SHP77 treated with DMSO at 0.1 percent for 48 hours (cell line): ENCODE results near the gene RBM38.
A peak's percentile ranks its signal among the peaks of the same experiment; 100 is the strongest.

Experiments
- DNase-seq: peaks from one replicate; lab custom pipeline; 2025; lab: John Stamatoyannopoulos, UW

The RBM38 gene

DNA sequence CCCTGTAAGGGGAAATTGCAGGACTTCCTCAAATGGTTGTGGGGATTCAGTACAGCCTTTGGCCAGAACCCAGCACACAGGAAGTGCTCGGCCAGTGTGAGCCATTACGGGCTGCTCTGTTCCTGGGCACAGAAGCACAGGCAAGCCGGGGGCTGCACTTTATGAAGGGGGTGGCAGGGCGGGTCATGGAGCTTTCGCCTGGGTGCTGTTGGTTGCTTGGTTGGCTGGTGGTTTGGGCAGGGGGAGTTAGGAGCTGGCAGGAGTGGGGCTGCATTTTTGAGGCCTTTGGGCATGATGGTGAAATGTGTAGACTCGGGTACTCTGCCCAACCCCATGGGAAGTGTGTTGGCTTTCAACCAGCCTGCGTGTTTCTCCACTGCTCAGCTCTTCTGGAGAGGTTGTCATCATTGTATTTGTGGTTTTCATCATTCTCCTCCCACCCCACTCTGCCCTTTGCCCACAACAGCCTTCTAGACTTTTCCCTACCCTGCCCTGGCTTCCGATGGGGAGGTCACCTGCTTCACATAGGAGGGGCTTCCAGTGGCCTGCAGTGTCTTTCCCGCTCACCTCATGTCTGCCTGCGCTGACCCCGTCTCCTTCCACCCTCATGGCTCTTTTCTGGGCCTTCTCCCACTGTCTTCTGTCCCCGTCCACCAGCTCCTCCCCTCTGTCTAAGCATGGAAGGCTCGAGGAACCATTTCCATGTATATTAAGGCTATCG is 16.1 kb upstream of the RBM38 start:
- DNase-seq: no peak

DNA sequence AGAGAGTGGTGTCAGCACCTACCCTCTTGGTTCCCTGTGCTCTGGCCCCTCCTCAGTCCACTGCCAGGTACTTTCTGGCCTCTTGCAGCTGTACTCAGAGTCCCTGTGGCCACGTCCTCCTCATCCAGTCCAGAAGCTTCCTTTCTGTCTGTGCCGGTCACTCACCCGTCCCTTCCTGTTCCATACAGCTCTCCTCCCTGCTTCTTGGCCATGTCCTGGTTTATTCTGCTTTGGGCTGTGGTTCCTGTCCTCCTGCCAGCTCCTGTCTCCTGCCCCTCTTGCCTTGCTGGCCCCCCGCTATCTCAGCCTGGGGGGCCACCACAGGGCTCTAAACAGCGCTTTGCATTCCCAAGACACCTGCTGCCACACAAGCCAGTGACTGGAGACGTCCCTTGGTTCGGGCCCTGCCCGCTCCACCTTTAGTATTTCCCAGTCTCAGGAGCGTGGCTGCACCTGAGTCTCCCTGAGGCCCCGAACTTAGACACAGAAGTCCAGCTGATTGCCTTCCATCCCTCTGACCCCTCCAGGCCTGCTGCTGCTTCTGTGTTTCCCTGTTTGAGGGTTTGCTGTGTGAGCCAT is 15.5 kb upstream of the RBM38 start:
- no peak for DNase-seq

DNA sequence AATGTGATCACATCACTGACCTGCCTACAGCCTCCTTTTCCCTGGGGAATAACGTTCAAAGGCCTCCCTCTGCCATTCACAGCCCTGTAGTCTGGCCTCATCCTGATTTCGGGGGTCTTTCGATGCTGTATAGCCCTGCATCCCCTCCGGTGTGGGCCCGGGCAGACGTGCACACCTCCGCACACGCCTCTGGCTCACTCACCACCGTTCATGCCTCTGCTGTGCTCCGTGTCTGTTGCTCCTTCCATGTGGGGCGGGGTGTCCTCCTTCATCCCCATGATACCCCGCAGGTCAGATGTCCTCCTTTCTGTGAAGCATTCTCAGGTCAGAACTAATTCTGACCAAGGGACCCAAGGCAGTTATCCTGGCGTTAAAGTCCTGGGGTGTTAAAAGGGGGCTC is 13.8 kb upstream of the RBM38 start:
- DNase-seq: no peak

DNA sequence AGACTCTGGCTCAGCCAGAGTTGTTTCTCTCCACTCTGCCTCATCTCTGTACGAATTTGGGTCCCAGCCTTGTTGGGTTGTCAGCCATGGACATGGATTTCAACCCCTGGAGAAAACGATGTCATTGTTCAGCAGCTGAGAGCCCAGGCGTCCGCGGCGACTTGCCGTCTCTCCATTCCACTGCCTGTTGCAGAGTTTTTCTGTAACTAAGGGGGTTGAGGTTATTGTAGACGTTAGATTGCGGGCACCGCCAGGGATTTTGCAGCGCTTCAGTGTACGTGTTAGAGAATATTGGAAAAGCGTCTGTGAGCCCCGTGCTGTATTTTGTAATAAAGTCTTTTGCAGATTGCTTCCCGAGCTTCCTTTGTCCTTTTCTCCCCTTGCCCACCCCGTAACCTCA is 13.1 kb upstream of the RBM38 start:
- DNase-seq: no peak

DNA sequence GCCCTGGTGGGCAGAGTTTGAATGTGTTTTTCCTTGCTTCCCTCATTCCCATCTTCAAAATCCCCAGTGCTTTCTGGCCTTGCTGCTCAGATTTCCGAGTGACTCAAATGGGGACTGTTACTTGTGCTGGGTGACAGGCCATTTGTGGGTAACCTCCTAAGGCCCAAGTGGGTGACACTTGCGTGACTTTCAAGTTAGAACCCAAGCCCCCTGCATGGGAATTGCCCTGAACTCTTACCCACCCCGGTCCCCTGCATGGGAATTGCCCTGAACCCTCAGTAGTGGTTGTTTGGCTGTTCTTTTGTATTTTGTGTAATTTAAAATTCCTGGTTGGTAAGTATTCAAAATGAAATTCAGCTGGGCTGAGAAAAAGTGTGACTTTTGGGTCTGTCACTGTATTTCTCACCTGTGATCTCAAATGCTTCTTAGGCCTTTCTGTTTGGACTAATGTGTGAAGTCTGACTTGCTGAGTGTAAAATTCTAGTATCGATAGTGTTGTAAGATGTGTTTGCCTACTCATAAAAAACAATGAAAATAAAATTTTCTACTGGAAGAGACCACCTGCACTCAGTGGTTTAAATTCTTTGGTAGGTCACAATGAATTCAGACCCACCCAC is 12.4 kb upstream of the RBM38 start:
- DNase-seq: no peak

- DNase-seq: no peak
Observed at GRCh38 chr20:57379263-57379647, 11.9 kb upstream of the RBM38 start.

GRCh38 chr20:57380081-57380750 is 11.0 kb upstream of the RBM38 start:
- no peak for DNase-seq

DNA sequence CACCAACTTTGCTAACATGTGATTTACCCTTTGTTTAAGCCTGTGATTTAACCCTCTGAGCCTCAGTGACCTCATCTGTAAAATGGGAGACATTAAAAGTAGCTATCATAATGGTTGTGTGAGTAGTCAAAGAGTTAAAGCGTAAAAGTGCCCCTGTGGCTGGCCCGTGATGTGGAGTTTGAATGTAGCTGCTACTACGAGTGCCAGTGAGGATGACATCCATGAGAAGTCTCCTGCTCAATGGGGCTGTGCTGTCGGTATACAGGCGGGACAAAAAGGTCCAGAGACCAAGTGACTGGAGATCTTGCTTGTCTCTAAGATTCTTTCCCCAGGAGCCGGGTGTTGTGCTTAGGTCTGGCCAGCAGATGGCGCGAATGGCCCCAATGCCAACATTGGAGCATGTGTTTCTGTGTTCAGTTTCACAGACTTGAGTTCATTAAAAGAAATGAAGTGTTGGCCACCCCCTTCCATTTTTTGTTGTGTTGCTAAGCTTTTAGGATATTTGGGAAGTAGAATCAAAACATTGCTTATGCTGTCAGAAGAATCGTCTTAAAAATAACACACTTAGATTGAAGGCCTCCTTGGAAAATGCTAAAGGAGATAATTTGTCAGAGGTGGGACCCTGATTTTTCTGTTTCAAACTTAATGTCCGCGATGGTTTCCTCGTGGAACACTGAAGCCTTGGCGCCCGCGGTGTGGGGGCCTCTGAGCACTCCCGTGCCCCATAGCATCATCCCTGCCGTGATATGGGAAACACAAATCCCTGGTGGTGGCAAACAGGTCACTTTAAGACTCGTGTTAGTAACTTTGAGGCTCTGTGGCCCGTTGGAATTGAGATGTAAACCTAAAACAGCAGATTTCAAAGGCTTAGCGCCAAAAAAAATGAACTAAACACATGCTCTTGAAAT is 9.3 kb upstream of the RBM38 start:
- peak; percentile 69 for DNase-seq

- DNase-seq: no peak
Observed at GRCh38 chr20:57382516-57382915, 8.7 kb upstream of the RBM38 start.

GRCh38 chr20:57383447-57384347 is 7.5 kb upstream of the RBM38 start:
- DNase-seq: peak; percentile 29

- DNase-seq: no peak
Observed at GRCh38 chr20:57384486-57384885, 6.7 kb upstream of the RBM38 start.

DNA sequence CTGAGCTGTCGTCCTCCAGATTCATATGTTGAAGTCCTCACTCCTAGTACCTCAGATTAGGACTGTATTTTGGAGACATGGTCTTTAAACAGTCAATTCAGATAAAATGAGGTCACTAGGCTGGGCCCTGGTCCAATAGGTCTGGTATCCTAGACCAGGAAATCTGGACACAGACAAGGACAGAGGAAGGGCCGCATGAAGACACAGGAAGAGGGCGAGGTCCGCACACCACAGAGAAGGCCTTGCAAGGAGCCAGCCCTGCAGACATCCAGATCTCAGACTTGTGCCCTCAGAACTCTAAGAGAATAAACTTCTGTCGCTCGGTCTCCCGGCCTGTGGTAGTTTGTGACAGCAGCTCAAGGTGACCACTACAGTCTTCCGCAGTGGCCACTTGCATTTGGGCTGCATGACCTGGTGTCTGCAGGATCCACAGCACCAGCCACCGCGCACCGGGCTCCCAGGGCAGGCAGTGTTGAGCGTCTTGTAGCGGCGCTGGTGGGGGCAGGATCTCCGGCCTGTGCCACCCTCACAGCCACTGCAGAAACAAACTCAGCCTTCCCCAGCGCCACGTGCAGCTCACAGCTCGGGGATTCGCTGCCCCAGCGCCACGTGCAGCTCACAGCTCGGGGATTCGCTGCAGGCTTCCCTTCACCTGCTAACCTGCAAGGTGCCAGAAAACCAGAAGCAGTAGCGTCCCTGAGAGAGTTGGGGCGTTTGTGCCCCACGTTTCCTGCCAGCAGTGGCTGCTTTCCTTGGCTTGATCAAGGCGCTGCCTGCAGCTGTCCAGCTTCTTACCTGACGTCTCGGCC is 6.0 kb upstream of the RBM38 start:
- no peak for DNase-seq

GRCh38 chr20:57385940-57386339 is 5.3 kb upstream of the RBM38 start:
- no peak for DNase-seq

GRCh38 chr20:57386762-57387161 is 4.4 kb upstream of the RBM38 start:
- DNase-seq: no peak

GRCh38 chr20:57387463-57387862 is 3.7 kb upstream of the RBM38 start:
- no peak for DNase-seq

GRCh38 chr20:57387945-57388371 is 3.2 kb upstream of the RBM38 start:
- DNase-seq: no peak

GRCh38 chr20:57388953-57389694 is 2.1 kb upstream of the RBM38 start:
- DNase-seq: no peak

DNA sequence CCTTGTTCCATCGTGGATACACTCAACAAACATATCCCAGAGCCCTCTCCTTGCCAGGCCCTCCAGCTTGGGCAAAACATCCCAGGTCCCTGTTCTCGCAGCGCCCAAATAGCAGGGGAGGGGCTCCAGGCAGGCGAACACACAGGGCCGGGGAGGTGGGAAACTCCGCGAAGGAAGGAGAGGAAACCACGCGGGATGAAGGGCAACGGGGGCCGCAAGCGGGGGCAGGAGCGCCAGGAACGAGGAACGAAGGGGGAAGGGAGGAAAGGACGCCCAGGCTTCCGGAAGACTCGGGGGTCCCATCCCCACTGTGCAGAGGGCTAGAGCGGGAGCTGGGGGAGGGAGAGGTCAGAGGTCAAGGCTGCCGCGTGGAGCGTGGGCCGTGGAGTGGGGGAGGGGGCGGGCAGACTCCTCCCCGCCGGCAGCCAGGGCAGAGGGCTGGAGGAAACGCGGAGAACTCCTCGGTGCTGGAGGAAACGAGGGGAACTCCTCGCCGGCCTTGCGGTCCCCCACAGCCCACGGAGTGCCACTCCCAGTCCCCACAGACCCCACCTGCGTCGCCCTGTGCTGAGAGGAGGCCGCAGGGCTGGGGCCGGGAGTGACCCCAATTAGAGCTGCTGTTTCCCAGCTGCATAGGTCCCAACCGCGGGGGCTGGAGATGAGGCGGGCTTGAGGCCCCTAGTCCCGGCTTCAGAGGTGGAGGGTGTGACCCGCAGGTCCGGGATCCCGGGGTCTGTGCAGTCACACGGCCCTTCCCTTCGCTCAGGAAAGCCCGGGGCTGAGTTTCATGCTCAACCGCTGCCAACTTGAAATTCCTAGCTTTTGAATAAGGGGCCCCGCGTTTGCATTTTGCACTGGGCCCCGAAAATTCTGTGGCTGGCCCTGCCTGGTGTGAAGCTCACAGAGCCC is 1.2 kb upstream of the RBM38 start:
- DNase-seq: no peak
